Activated T-helper 1 cell treated with anti-CD3 and anti-CD28 coated beads, Interleukin-2, amount 50 U/mL, for 16 hours (primary cell): ENCODE results near the gene CAPN1.
"Not testable (repeated sequence)": the region's sequence is repeated elsewhere in the genome, so short reads cannot be mapped to it uniquely, and the experiment has no call there.

ENCODE experiments used
- DNase-seq, 2 donors: peaks; one replicate each; pipeline ENCODE4 v3.0.0-alpha.2; 2020; ENCODE audit warnings: low read depth in 1 of 2, low spot score in 1 of 2

Gene CAPN1

GRCh38 chr11:65216830-65217229 is 35.1 kb downstream of the CAPN1 start:
- no peak for DNase-seq

- no peak for DNase-seq
These were observed 36.0 kb downstream of the CAPN1 start for GRCh38 chr11:65217441-65218423.

- no peak for DNase-seq
These were observed 36.7 kb downstream of the CAPN1 start for GRCh38 chr11:65218446-65218845.

- no peak for DNase-seq
These were observed 38.1 kb downstream of the CAPN1 start for GRCh38 chr11:65219930-65220213.

GRCh38 chr11:65221026-65221425 is 39.3 kb downstream of the CAPN1 start:
- DNase-seq: no peak

GRCh38 chr11:65223011-65223410 is 41.3 kb downstream of the CAPN1 start:
- DNase-seq: no peak

GRCh38 chr11:65224930-65225278 is 43.2 kb downstream of the CAPN1 start:
- no peak for DNase-seq

GRCh38 chr11:65225279-65226102 is 43.8 kb downstream of the CAPN1 start:
- peak; percentile 22 to 38 for DNase-seq

- DNase-seq: no peak
These were observed 44.3 kb downstream of the CAPN1 start for GRCh38 chr11:65226103-65226442.

GRCh38 chr11:65227879-65228278 is 46.2 kb downstream of the CAPN1 start:
- DNase-seq: no peak

- no peak for DNase-seq
These were observed 54.7 kb downstream of the CAPN1 start for GRCh38 chr11:65236194-65237059.

GRCh38 chr11:65238302-65238701 is 56.6 kb downstream of the CAPN1 start:
- not testable (repeated sequence) for DNase-seq

GRCh38 chr11:65241134-65241533 is 59.4 kb downstream of the CAPN1 start:
- no peak for DNase-seq

- DNase-seq: no peak
These were observed 60.0 kb downstream of the CAPN1 start for GRCh38 chr11:65241692-65242091.

GRCh38 chr11:65242389-65242788 is 60.7 kb downstream of the CAPN1 start:
- no peak for DNase-seq

- DNase-seq: no peak
These were observed 62.1 kb downstream of the CAPN1 start for GRCh38 chr11:65243797-65244196.

- DNase-seq: not testable (repeated sequence)
These were observed 63.3 kb downstream of the CAPN1 start for GRCh38 chr11:65245046-65245445.

- no peak for DNase-seq
These were observed 64.8 kb downstream of the CAPN1 start for GRCh38 chr11:65246506-65246905.

GRCh38 chr11:65248184-65248710 is 66.5 kb downstream of the CAPN1 start:
- not testable (repeated sequence) for DNase-seq

GRCh38 chr11:65251476-65251875 is 69.7 kb downstream of the CAPN1 start:
- DNase-seq: no peak

GRCh38 chr11:65254724-65255123 is 73.0 kb downstream of the CAPN1 start:
- DNase-seq: no peak
